ENCODE results near the gene CIPC. TPM values are rescaled to one million over a fixed set of nuclear protein-coding genes. Genes with fewer than 3 reads are reported as not detected.
A peak's percentile ranks its signal among the peaks of the same experiment; 100 is the strongest.

Gene CIPC
- total and polyA plus RNA-seq, 9 of the 15 experiments (the other 6 are each of a cell fraction or from before 2014, with no cell fraction given): 5.0 to 16.9 (median 10.7) TPM

GRCh38 chr14:77053046-77053841 is 44.8 kb upstream of the CIPC start (continued):
- no peak for TF ChIP-seq ZNF696 (CRISPR knock-in tag; conservative IDR thresholded peaks at IDR 0.05)
- peak; percentile 95 for TF ChIP-seq REST (IDR thresholded peaks at IDR 0.05; ENCODE audit: borderline replicate concordance)
- TF ChIP-seq REST (CRISPR knock-in tag; IDR thresholded peaks at IDR 0.05; ENCODE audit: low read depth): no peak
- TF ChIP-seq TOE1 (IDR thresholded peaks at IDR 0.05; ENCODE audit: borderline replicate concordance): no peak
- no peak for TF ChIP-seq TOE1 (CRISPR knock-in tag; IDR thresholded peaks at IDR 0.05; ENCODE audit: borderline replicate concordance, low read depth)
- no peak for TF ChIP-seq NR2C1 (IDR thresholded peaks at IDR 0.05)
- TF ChIP-seq NR2C1 (tag; IDR thresholded peaks at IDR 0.05): no peak
- no peak for TF ChIP-seq CBX1 (IDR thresholded peaks at IDR 0.05; ENCODE audit: low read depth)
- TF ChIP-seq ZBTB33 (CRISPR knock-in tag; IDR thresholded peaks at IDR 0.05): 0 out of 2 replicates have a peak, but pooled peaks have one; percentile 17
- TF ChIP-seq STAG1 (CRISPR knock-in tag; IDR thresholded peaks at IDR 0.05; ENCODE audit: borderline replicate concordance): peak; percentile 44; the same call in 1 of the 2 replicates
- TF ChIP-seq ZSCAN32 (CRISPR knock-in tag; IDR thresholded peaks at IDR 0.05): no peak
- TF ChIP-seq ARID2 (IDR thresholded peaks at IDR 0.05): peak; percentile 90
- TF ChIP-seq ZNF197 (CRISPR knock-in tag; IDR thresholded peaks at IDR 0.05; ENCODE audit: low read depth): no peak
- TF ChIP-seq FOXJ2 (tag; IDR thresholded peaks at IDR 0.05): no peak
- peak; percentile 37; the same call in 1 of the 2 replicates for TF ChIP-seq GATA2 (CRISPR knock-in tag; IDR thresholded peaks at IDR 0.05)
